ENCODE data around the gene TCF12.

DNA sequence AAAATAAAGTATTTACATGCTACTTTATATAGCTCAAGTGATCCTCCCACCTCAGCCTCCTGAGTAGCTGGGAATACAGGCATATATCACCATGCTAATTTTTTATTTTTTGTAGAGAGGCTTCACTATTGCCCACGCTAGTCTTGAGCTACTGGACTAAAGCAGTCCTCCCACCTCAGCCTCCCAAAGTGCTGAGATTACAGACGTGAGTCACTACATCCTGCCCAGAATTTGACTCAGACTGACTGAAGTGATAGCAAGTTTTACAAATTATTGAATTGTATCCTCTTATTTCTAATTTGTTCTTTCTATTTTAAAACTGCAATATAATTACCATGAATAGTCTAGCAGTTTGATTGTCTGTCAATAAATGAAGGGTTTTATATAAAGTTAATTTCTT lies 247.5 kb downstream of the TCF12 start:
- TF ChIP-seq, protein P1, sequence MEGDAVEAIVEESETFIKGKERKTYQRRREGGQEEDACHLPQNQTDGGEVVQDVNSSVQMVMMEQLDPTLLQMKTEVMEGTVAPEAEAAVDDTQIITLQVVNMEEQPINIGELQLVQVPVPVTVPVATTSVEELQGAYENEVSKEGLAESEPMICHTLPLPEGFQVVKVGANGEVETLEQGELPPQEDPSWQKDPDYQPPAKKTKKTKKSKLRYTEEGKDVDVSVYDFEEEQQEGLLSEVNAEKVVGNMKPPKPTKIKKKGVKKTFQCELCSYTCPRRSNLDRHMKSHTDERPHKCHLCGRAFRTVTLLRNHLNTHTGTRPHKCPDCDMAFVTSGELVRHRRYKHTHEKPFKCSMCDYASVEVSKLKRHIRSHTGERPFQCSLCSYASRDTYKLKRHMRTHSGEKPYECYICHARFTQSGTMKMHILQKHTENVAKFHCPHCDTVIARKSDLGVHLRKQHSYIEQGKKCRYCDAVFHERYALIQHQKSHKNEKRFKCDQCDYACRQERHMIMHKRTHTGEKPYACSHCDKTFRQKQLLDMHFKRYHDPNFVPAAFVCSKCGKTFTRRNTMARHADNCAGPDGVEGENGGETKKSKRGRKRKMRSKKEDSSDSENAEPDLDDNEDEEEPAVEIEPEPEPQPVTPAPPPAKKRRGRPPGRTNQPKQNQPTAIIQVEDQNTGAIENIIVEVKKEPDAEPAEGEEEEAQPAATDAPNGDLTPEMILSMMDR (IDR thresholded peaks at IDR 0.05) = no peak
- TF ChIP-seq POLR2A (IDR thresholded peaks at IDR 0.05) = no peak

All from transverse colon (tissue), 3 donors.